Cardiac fibroblast (primary cell): ENCODE results near the gene BNIPL.

ENCODE experiments used
- DNase-seq, 2 donors: peaks; one replicate each; pipeline versions ENCODE4 v3.0.0 to v3.0.0-alpha.2; 2010; ENCODE audit warnings: low read depth in 2 of 2
- H3K4me3 ChIP-seq, 2 donors: replicated peaks in 1 of 2; 1 replicate in 1 of 2; 2 replicates in 1 of 2; pipeline ENCODE4 v1.5.1; 2011; ENCODE audit warnings: low read depth in 2 of 2, low read length in 2 of 2, mild to moderate bottlenecking in 2 of 2, moderate library complexity in 1 of 2
- CTCF ChIP-seq: IDR thresholded peaks from one replicate; pipeline ENCODE4 v1.5.1; 2011; ENCODE audit warnings: low read depth, mild to moderate bottlenecking, low read length, inconsistent platforms

Gene BNIPL

GRCh38 chr1:151036356-151036755, at the start of gene BNIPL:
BNIPL (plus strand) TSS chr1:151036586; CDS start chr1:151036726, 140 bp downstream.
- DNase-seq = no peak
- no peak within 1 kb of the TSS for H3K4me3 ChIP-seq
- TF ChIP-seq CTCF = no peak

- H3K4me3 ChIP-seq = no peak overlapping the region
- TF ChIP-seq CTCF = no peak
- DNase-seq = no peak
These were observed 48.5 kb upstream of the BNIPL start for GRCh38 chr1:150987924-150988323.

- TF ChIP-seq CTCF = no peak
- no peak overlapping the region for H3K4me3 ChIP-seq
- DNase-seq = no peak
These were observed 43.8 kb upstream of the BNIPL start for GRCh38 chr1:150992626-150993025.

- no peak for DNase-seq
- H3K4me3 ChIP-seq = no peak overlapping the region
- no peak for TF ChIP-seq CTCF
These were observed 42.1 kb upstream of the BNIPL start for GRCh38 chr1:150994248-150994647.

GRCh38 chr1:150995460-150995859, 40.9 kb upstream of the BNIPL start:
- no peak overlapping the region for H3K4me3 ChIP-seq
- no peak for TF ChIP-seq CTCF
- DNase-seq = no peak

- peak; percentile 64 to 66 for DNase-seq
- TF ChIP-seq CTCF = peak; percentile 71
- no peak overlapping the region for H3K4me3 ChIP-seq
These were observed 40.5 kb upstream of the BNIPL start for GRCh38 chr1:150995896-150996295.

GRCh38 chr1:150997126-150997872, 39.1 kb upstream of the BNIPL start:
- TF ChIP-seq CTCF = no peak
- no peak for DNase-seq
- no peak overlapping the region for H3K4me3 ChIP-seq
